ENCODE results near the gene CLIC5. TPM values are rescaled to one million over a fixed set of nuclear protein-coding genes. Genes with fewer than 3 reads are reported as not detected.

Gene CLIC5
- polyA plus RNA-seq, 1 donor from 2014 or later = 0.22 TPM

- Histone ChIP-seq H3K36me3 (ENCODE audit: insufficient read depth, low read length) (no peaks in the 10 kb centered on the region), H3K4me2 (ENCODE audit: low read length) (peak overlapping the region; percentile 39), H4K20me1 (ENCODE audit: insufficient read depth) (no peaks in the 10 kb centered on the region), H3K4me3 (ENCODE audit: low read length) (peak overlapping the region; percentile 70), H3F3A (ENCODE audit: insufficient read depth, low read length, poor library complexity, severe bottlenecking) (no peaks in the 10 kb centered on the region), H3K79me2 (replicated peaks; ENCODE audit: insufficient read depth, low read length) (no peaks in the 10 kb centered on the region), H3K9me2 (ENCODE audit: insufficient read depth, low read length) (no peaks in the 10 kb centered on the region), H3K27ac (ENCODE audit: low read length) (no peak overlapping the region), H2AFZ (ENCODE audit: low read depth, low read length) (no peak overlapping the region), H3K9ac (ENCODE audit: low read length) (peak overlapping the region; percentile 12), H3K9me3 (ENCODE audit: low read length) (peaks cover 5% of the 10 kb centered on the region), H3K27me3 (ENCODE audit: insufficient read depth, low read depth, low read length) (peaks cover 46% of the 10 kb centered on the region)
- TF ChIP-seq EZH2 (IDR thresholded peaks at IDR 0.05; ENCODE audit: borderline replicate concordance, insufficient read depth, low read length, poor library complexity, severe bottlenecking) = no peak
- no peak for TF ChIP-seq CTCF (IDR thresholded peaks at IDR 0.05; ENCODE audit: poor library complexity, severe bottlenecking)
- no peak for TF ChIP-seq TAF1 (IDR thresholded peaks at IDR 0.05; ENCODE audit: low read depth)
- no peak for TF ChIP-seq EP300 (conservative IDR thresholded peaks at IDR 0.05; ENCODE audit: poor library complexity, severe bottlenecking)
- no peak for TF ChIP-seq MXI1 (conservative IDR thresholded peaks at IDR 0.05; ENCODE audit: poor library complexity, severe bottlenecking)
- TF ChIP-seq SMC3 (conservative IDR thresholded peaks at IDR 0.05; ENCODE audit: poor library complexity) = no peak
- TF ChIP-seq REST (IDR thresholded peaks at IDR 0.05; ENCODE audit: borderline replicate concordance) = no peak
- TF ChIP-seq POLR2AphosphoS5 (IDR thresholded peaks at IDR 0.05) = no peak
- TF ChIP-seq RAD21 (conservative IDR thresholded peaks at IDR 0.05) = no peak
Observed at GRCh38 chr6:46014511-46015118, 1.0 kb downstream of the CLIC5 start.

GRCh38 chr6:46014046-46014445 lies 1.6 kb downstream of the CLIC5 start:
- Histone ChIP-seq H3K79me2 (replicated peaks; ENCODE audit: insufficient read depth, low read length) (no peaks in the 10 kb centered on the region), H3K9me2 (ENCODE audit: insufficient read depth, low read length) (no peaks in the 10 kb centered on the region), H3K9me3 (ENCODE audit: low read length) (peaks cover 5% of the 10 kb centered on the region), H3K36me3 (ENCODE audit: insufficient read depth, low read length) (no peaks in the 10 kb centered on the region), H3K4me2 (ENCODE audit: low read length) (no peak overlapping the region), H3F3A (ENCODE audit: insufficient read depth, low read length, poor library complexity, severe bottlenecking) (no peaks in the 10 kb centered on the region), H3K4me3 (ENCODE audit: low read length) (peak overlapping the region; percentile 70), H3K27ac (ENCODE audit: low read length) (no peak overlapping the region), H2AFZ (ENCODE audit: low read depth, low read length) (no peak overlapping the region), H3K9ac (ENCODE audit: low read length) (no peak overlapping the region), H4K20me1 (ENCODE audit: insufficient read depth) (no peaks in the 10 kb centered on the region), H3K27me3 (ENCODE audit: insufficient read depth, low read depth, low read length) (peaks cover 46% of the 10 kb centered on the region)
- TF ChIP-seq POLR2AphosphoS5 (IDR thresholded peaks at IDR 0.05) = no peak
- TF ChIP-seq RAD21 (conservative IDR thresholded peaks at IDR 0.05) = no peak
- no peak for TF ChIP-seq MXI1 (conservative IDR thresholded peaks at IDR 0.05; ENCODE audit: poor library complexity, severe bottlenecking)
- no peak for TF ChIP-seq SMC3 (conservative IDR thresholded peaks at IDR 0.05; ENCODE audit: poor library complexity)
- no peak for TF ChIP-seq EZH2 (IDR thresholded peaks at IDR 0.05; ENCODE audit: borderline replicate concordance, insufficient read depth, low read length, poor library complexity, severe bottlenecking)
- TF ChIP-seq CTCF (IDR thresholded peaks at IDR 0.05; ENCODE audit: poor library complexity, severe bottlenecking) = no peak
- TF ChIP-seq EP300 (conservative IDR thresholded peaks at IDR 0.05; ENCODE audit: poor library complexity, severe bottlenecking) = no peak
- no peak for TF ChIP-seq REST (IDR thresholded peaks at IDR 0.05; ENCODE audit: borderline replicate concordance)
- no peak for TF ChIP-seq TAF1 (IDR thresholded peaks at IDR 0.05; ENCODE audit: low read depth)
